Measurements from ENCODE around the gene MYOM3. TPM values are rescaled to one million over a fixed set of nuclear protein-coding genes. Genes with fewer than 3 reads are reported as not detected.

Gene MYOM3
- 0.05 and 0.07 TPM in 2 replicates for total RNA-seq

GRCh38 chr1:24111996-24112779, at the start of gene MYOM3:
Gene MYOM3 (minus strand): TSS chr1:24112135. CDS start chr1:24108636, 3,499 bp downstream.

GRCh38 chr1:24142546-24143534, 30.9 kb upstream of the MYOM3 start, which contains the start of gene IL22RA1:
Gene IL22RA1 (minus strand): TSS chr1:24143140. CDS start chr1:24143082, 58 bp downstream.

Other genes starting within 250 kb of the MYOM3 start
- gene FUCA1, start 243.8 kb downstream of the MYOM3 start, total RNA-seq, result 8.0 and 10.0 TPM in 2 replicates
- gene CNR2, start 198.8 kb downstream of the MYOM3 start, total RNA-seq, result not detected in 2 replicates
- 61.9 and 74.0 TPM in 2 replicates for gene PNRC2, start 152.3 kb downstream of the MYOM3 start, total RNA-seq
- gene SRSF10, start 131.8 kb downstream of the MYOM3 start, total RNA-seq, result 71.0 and 84.2 TPM in 2 replicates
- gene IL22RA1, start 31.0 kb upstream of the MYOM3 start, total RNA-seq, result not detected in 2 replicates
- gene IFNLR1, start 75.2 kb upstream of the MYOM3 start, total RNA-seq, result 0.07 TPM in 1 of 2 replicates, not detected in the other
- 0.10 and 0.53 TPM in 2 replicates for gene GRHL3, start 207.2 kb upstream of the MYOM3 start, total RNA-seq

Data from mammary microvascular endothelial cell (primary cell).